HEK293 (cell line): ENCODE measurements around the gene ABR.

Source experiments
- ZNF350 ChIP-seq: fragments of 450-650 bp; formaldehyde crosslinking; IDR thresholded peaks from 2 replicates; pipeline ENCODE4 v1.5.0; 2017; ENCODE audit warnings: missing biosample characterization, mild to moderate bottlenecking, missing genetic modification characterization
- ZNF837 ChIP-seq: fragments of 450-650 bp; formaldehyde crosslinking; IDR thresholded peaks from 2 replicates; pipeline ENCODE4 v1.5.1; 2016; ENCODE audit warnings: missing biosample characterization, missing genetic modification characterization

DNA sequence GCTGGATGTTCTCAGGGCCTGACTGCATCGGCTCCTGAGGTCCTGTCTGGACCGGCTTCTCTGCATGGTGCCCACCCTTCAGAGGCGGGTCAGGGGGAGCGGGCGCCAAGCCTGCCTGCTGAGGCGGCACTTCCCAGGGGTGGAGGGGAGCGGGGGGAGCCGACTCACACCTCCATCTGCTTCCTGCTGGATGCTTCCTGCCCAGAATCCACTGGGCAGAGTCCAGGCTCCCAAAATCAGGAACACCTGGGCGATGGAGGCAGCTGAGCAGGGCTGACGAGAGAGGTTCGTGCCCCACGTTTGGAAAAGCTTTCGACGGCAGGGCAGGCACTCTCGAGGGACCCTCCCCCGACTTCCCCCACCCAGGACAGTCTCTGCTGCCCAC is 140.7 kb downstream of the ABR start:
- no peak for TF ChIP-seq ZNF350 (tag by site-specific recombination)
- TF ChIP-seq ZNF837, result no peak
